HG02798 (cell line): ENCODE data around the gene IKZF4.
A peak's percentile ranks its signal among the peaks of the same experiment; 100 is the strongest.
"Not testable (repeated sequence)": the region's sequence is repeated elsewhere in the genome, so short reads cannot be mapped to it uniquely, and the experiment has no call there.

Source experiments
- ATAC-seq: cut with Tn5 transposase; IDR thresholded peaks from one replicate; pipeline ENCODE4 v1.9.1; 2021; ENCODE audit warnings: mild to moderate bottlenecking; ENCODE audit not compliant: unreplicated experiment, poor library complexity

IKZF4 gene

GRCh38 chr12:56020423-56021184 is at the start of gene IKZF4:
IKZF4 (plus strand) TSS chr12:56021043; CDS start chr12:56021494, 451 bp downstream.
- ATAC-seq = no peak

GRCh38 chr12:55972042-55972441 is 48.8 kb upstream of the IKZF4 start:
- no peak for ATAC-seq

GRCh38 chr12:55972456-55972855 is 48.4 kb upstream of the IKZF4 start:
- ATAC-seq = no peak

- no peak for ATAC-seq
Observed at GRCh38 chr12:55972911-55973598, 47.8 kb upstream of the IKZF4 start.

- peak; percentile 94 for ATAC-seq
Observed at GRCh38 chr12:55973599-55974307, 47.1 kb upstream of the IKZF4 start, which contains the start of gene RAB5B. RAB5B (plus strand) TSS chr12:55974078; CDS start chr12:55986961, 12,883 bp downstream.

- peak; percentile 5 for ATAC-seq
Observed at GRCh38 chr12:55974308-55974730, 46.5 kb upstream of the IKZF4 start.

GRCh38 chr12:55978393-55978792 is 42.5 kb upstream of the IKZF4 start:
- no peak for ATAC-seq

GRCh38 chr12:55979069-55979468 is 41.8 kb upstream of the IKZF4 start:
- no peak for ATAC-seq

- ATAC-seq = not testable (repeated sequence)
Observed at GRCh38 chr12:55981882-55982281, 39.0 kb upstream of the IKZF4 start.

GRCh38 chr12:55982319-55982936 is 38.4 kb upstream of the IKZF4 start:
- ATAC-seq = no peak

- no peak for ATAC-seq
Observed at GRCh38 chr12:55983232-55983842, 37.5 kb upstream of the IKZF4 start.

GRCh38 chr12:55984861-55985260 is 36.0 kb upstream of the IKZF4 start:
- ATAC-seq = no peak

GRCh38 chr12:55985341-55985740 is 35.5 kb upstream of the IKZF4 start:
- no peak for ATAC-seq

- ATAC-seq = not testable (repeated sequence)
Observed at GRCh38 chr12:55985976-55986375, 34.9 kb upstream of the IKZF4 start.

GRCh38 chr12:55991110-55991509 is 29.7 kb upstream of the IKZF4 start:
- ATAC-seq = no peak

GRCh38 chr12:55993230-55993853 is 27.5 kb upstream of the IKZF4 start:
- no peak for ATAC-seq

- ATAC-seq = no peak
Observed at GRCh38 chr12:55995366-55995765, 25.5 kb upstream of the IKZF4 start.

- ATAC-seq = no peak
Observed at GRCh38 chr12:55996201-55996714, 24.6 kb upstream of the IKZF4 start.

GRCh38 chr12:55996715-55997534 is 23.9 kb upstream of the IKZF4 start, which contains the start of gene SUOX:
SUOX (plus strand) TSS chr12:55997276; CDS start chr12:56002222, 4,946 bp downstream.
- peak; percentile 100 for ATAC-seq
